ENCODE data around the gene GNAS. TPM values are rescaled to one million over a fixed set of nuclear protein-coding genes. Genes with fewer than 3 reads are reported as not detected.

GNAS gene
- total RNA-seq, 2 experiments from 2014 or later: 1,245 to 1,317 TPM

GRCh38 chr20:58851221-58851968 is 1.1 kb upstream of the GNAS start:
- Mint-ChIP-seq H3K9me3 (no peaks in the 10 kb centered on the region), H3K36me3 (ENCODE audit: low read depth) (peaks cover 6% of the 10 kb centered on the region), H3K27me3 (peaks cover 65% of the 10 kb centered on the region), H3K4me1 (ENCODE audit: low read depth) (peaks cover 27% of the 10 kb centered on the region), H3K4me3 (peak overlapping the region; percentile 94), H3K27ac (no peak overlapping the region)
- peaks cover 53 to 54% of the 10 kb centered on the region in 2 experiments for H3K27me3 ChIP-seq (ENCODE audit: control insufficient read depth in 1 of 2, insufficient read depth in 2 of 2, low read length in 2 of 2)
- H3K36me3 ChIP-seq (ENCODE audit: insufficient read depth, low read length): no peaks in the 10 kb centered on the region
- no peak for TF ChIP-seq CTCF (IDR thresholded peaks at IDR 0.05)
- CTCF ChIA-PET: interaction anchor here (0.9 to 2.0 kb wide), 2 partner anchors 201 to 204 kb away, joined by 4 to 9 read pairs; no protein-coding TSS in a partner anchor
- H3K4me1 ChIP-seq (ENCODE audit: insufficient read depth, low read length): peaks cover 52% of the 10 kb centered on the region
- DNase-seq (peak in 1 of 14 experiments; percentile 23), ATAC-seq (ENCODE audit: poor library complexity) (peak; percentile 21)
- intact Hi-C loops (cut with DNase I, micrococcal nuclease): loop anchor here in 1 of 2 experiments (5.0 to 10.0 kb wide), 2 partner anchors 199 to 617 kb away; partner anchors contain the start of gene STX16
- H3K9me3 ChIP-seq (ENCODE audit: control insufficient read depth in 1 of 2, insufficient read depth in 1 of 2, low read length in 2 of 2): peaks cover 0 to 50% of the 10 kb centered on the region in 2 experiments
- H3K27ac ChIP-seq (ENCODE audit: low read depth in 1 of 2, low read length in 2 of 2): no peak overlapping the region
- peak overlapping the region; percentile 56 for H3K4me3 ChIP-seq (ENCODE audit: low read length)
- POLR2A ChIA-PET: interaction anchor here (0.6 to 3.7 kb wide), 2 partner anchors 38 to 200 kb away, joined by 3 to 22 read pairs; partner anchors contain the start of gene STX16

GRCh38 chr20:58851969-58852458 is 502 bp upstream of the GNAS start:
- ChIA-PET CTCF (interaction anchor here (0.9 to 2.0 kb wide), 4 partner anchors 120 to 204 kb away, joined by 3 to 9 read pairs (median 5); partner anchors contain the start of gene STX16), POLR2A (interaction anchor here (0.6 to 3.7 kb wide), 3 partner anchors 37 to 200 kb away, joined by 3 to 22 read pairs (median 3); partner anchors contain the start of gene STX16)
- Mint-ChIP-seq H3K27me3 (peaks cover 69% of the 10 kb centered on the region), H3K4me1 (ENCODE audit: low read depth) (peaks cover 27% of the 10 kb centered on the region), H3K27ac (no peak overlapping the region), H3K9me3 (no peaks in the 10 kb centered on the region), H3K36me3 (ENCODE audit: low read depth) (peaks cover 6% of the 10 kb centered on the region), H3K4me3 (peak overlapping the region; percentile 94)
- Histone ChIP-seq H3K36me3 (ENCODE audit: insufficient read depth, low read length) (no peaks in the 10 kb centered on the region), H3K9me3 (ENCODE audit: control insufficient read depth in 1 of 2, insufficient read depth in 1 of 2, low read length in 2 of 2) (peaks cover 0 to 50% of the 10 kb centered on the region in 2 experiments), H3K27ac (ENCODE audit: low read depth in 1 of 2, low read length in 2 of 2) (no peak overlapping the region), H3K4me1 (ENCODE audit: insufficient read depth, low read length) (peaks cover 52% of the 10 kb centered on the region), H3K4me3 (ENCODE audit: low read length) (peak overlapping the region; percentile 56), H3K27me3 (ENCODE audit: control insufficient read depth in 1 of 2, insufficient read depth in 2 of 2, low read length in 2 of 2) (peaks cover 51 to 55% of the 10 kb centered on the region in 2 experiments)
- ATAC-seq (ENCODE audit: poor library complexity): no peak
- no peak for TF ChIP-seq CTCF (IDR thresholded peaks at IDR 0.05)
- intact Hi-C loops (cut with DNase I, micrococcal nuclease): loop anchor here in 1 of 2 experiments (5.0 to 10.0 kb wide), 2 partner anchors 200 to 617 kb away; partner anchors contain the start of gene STX16
- DNase-seq: no peak

GRCh38 chr20:58853466-58853865 is 950 bp downstream of the GNAS start:
- Histone ChIP-seq H3K36me3 (ENCODE audit: insufficient read depth, low read length) (no peaks in the 10 kb centered on the region), H3K4me3 (ENCODE audit: low read length) (no peak overlapping the region), H3K27me3 (ENCODE audit: control insufficient read depth in 1 of 2, insufficient read depth in 2 of 2, low read length in 2 of 2) (peaks cover 55 to 58% of the 10 kb centered on the region in 2 experiments), H3K4me1 (ENCODE audit: insufficient read depth, low read length) (peaks cover 52% of the 10 kb centered on the region), H3K9me3 (ENCODE audit: control insufficient read depth in 1 of 2, insufficient read depth in 1 of 2, low read length in 2 of 2) (peaks cover 0 to 50% of the 10 kb centered on the region in 2 experiments), H3K27ac (ENCODE audit: low read depth in 1 of 2, low read length in 2 of 2) (no peak overlapping the region)
- intact Hi-C loops (cut with DNase I, micrococcal nuclease): loop anchor here in 1 of 2 experiments (5.0 to 10.0 kb wide), 2 partner anchors 201 to 619 kb away; partner anchors contain the start of gene STX16
- Mint-ChIP-seq H3K9me3 (no peaks in the 10 kb centered on the region), H3K36me3 (ENCODE audit: low read depth) (peaks cover 6% of the 10 kb centered on the region), H3K27ac (no peak overlapping the region), H3K27me3 (peaks cover 72% of the 10 kb centered on the region), H3K4me1 (ENCODE audit: low read depth) (peaks cover 23% of the 10 kb centered on the region), H3K4me3 (no peak overlapping the region)
- TF ChIP-seq CTCF (IDR thresholded peaks at IDR 0.05): no peak
- POLR2A ChIA-PET: interaction anchor here (3.7 kb wide), 1 partner anchor 202 kb away, joined by 22 read pairs; the partner anchor contains the start of gene STX16
- ATAC-seq (ENCODE audit: poor library complexity): no peak
- CTCF ChIA-PET: interaction anchor here (0.7 to 1.3 kb wide), 3 partner anchors 10 to 203 kb away, joined by 3 to 4 read pairs (median 3); partner anchors contain the start of gene STX16
- DNase-seq: no peak

Data from CD4-positive, alpha-beta T cell (primary cell).